A549 (cell line): ENCODE measurements around the gene ANTXR2. TPM values are rescaled to one million over a fixed set of nuclear protein-coding genes. Genes with fewer than 3 reads are reported as not detected.
A peak's percentile ranks its signal among the peaks of the same experiment; 100 is the strongest.
"Not testable (repeated sequence)": the region's sequence is repeated elsewhere in the genome, so short reads cannot be mapped to it uniquely, and the experiment has no call there.

Experiments
- ATAC-seq, 2 experiments: fragments of 200-7000 bp in 1 of 2; fragments of >200 bp in 1 of 2; cut with Nextera tagmentation in 1 of 2; cut with Tn5 transposase in 1 of 2; 3 replicates each; pipeline versions ENCODE4 v1.8.0 to v1.9.1; 2018 to 2020; ENCODE audit warnings: mild to moderate bottlenecking in 1 of 2, moderate library complexity in 1 of 2
- CTCF ChIA-PET: fragments of 300-600 bp; sonication (Branson Sonifier 250); formaldehyde crosslinking; extraction: SDS; loops from one replicate; lab custom pipeline; 2021; ENCODE audit warnings: antibody characterized with exemption, inconsistent platforms; lab: Yijun Ruan, JAX
- POLR2A ChIA-PET: fragments of 350-600 bp; formaldehyde crosslinking; extraction: SDS; loops from one replicate; lab custom pipeline; 2021; ENCODE audit warnings: antibody characterized with exemption, inconsistent platforms; lab: Yijun Ruan, JAX
- DNase-seq, 2 experiments: peaks; one replicate each; pipeline versions ENCODE4 v3.0.0 to v3.0.0-alpha.2; 2011 to 2016; ENCODE audit warnings: low read depth in 1 of 2, low spot score in 1 of 2
- FAIRE-seq: peaks from 2 replicates; lab custom pipeline; 2011; peaks lifted over from hg19 to GRCh38; lab: Jason Lieb, UNC
- H3K27ac ChIP-seq, 2 experiments: fragments of >200 bp; sonication (Bioruptor Twin); formaldehyde crosslinking; 3 replicates each; pipeline ENCODE4 v1.5.1; 2016 to 2017
- H3K4me1 ChIP-seq: fragments of >200 bp; sonication (Bioruptor Twin); formaldehyde crosslinking; 3 replicates; pipeline ENCODE4 v1.6.1; 2016
- H3K4me2 ChIP-seq: fragments of >200 bp; sonication (Bioruptor Twin); formaldehyde crosslinking; 3 replicates; pipeline ENCODE4 v1.6.1; 2016
- H3K4me3 ChIP-seq: fragments of >200 bp; sonication (Bioruptor Twin); formaldehyde crosslinking; 3 replicates; pipeline ENCODE4 v1.5.1; 2016
- H3K9me3 ChIP-seq: fragments of >200 bp; sonication (Bioruptor Twin); formaldehyde crosslinking; 3 replicates; pipeline ENCODE4 v1.6.1; 2016
- CHD2 ChIP-seq: fragments of 150-350 bp; IDR thresholded peaks from 2 replicates; pipeline ENCODE4 v1.6.1; 2014; ENCODE audit warnings: low read length; ENCODE audit not compliant: partially characterized antibody
- HDAC2 ChIP-seq: fragments of 200-600 bp; sonication (generic); IDR thresholded peaks from 2 replicates; pipeline ENCODE4 v1.6.1; 2016
- MYC ChIP-seq: IDR thresholded peaks from 2 replicates; pipeline ENCODE4 v1.6.1; 2012; ENCODE audit warnings: mild to moderate bottlenecking, inconsistent platforms, low read length, improper control_type of control experiment, borderline replicate concordance
- NPAS2 ChIP-seq: fragments of 250-450 bp; sonication (Bioruptor Pico); IDR thresholded peaks from 2 replicates; pipeline ENCODE4 v1.8.0; 2022; ENCODE audit warnings: mild to moderate bottlenecking, moderate library complexity, borderline replicate concordance
- PHF8 ChIP-seq: fragments of 200-600 bp; sonication (generic); IDR thresholded peaks from 2 replicates; pipeline ENCODE4 v1.6.1; 2016; ENCODE audit warnings: low read depth, mild to moderate bottlenecking, antibody characterized with exemption, moderate library complexity, borderline replicate concordance
- POLR2A ChIP-seq: IDR thresholded peaks from 2 replicates; pipeline ENCODE4 v1.6.1; 2012; ENCODE audit warnings: mild to moderate bottlenecking, low read length
- RARB ChIP-seq: fragments of 250-450 bp; sonication (Bioruptor Pico); IDR thresholded peaks from 2 replicates; pipeline ENCODE4 v1.8.0; 2021; ENCODE audit warnings: mild to moderate bottlenecking, moderate library complexity
- RNF2 ChIP-seq: fragments of 200-600 bp; sonication (generic); IDR thresholded peaks from 2 replicates; pipeline ENCODE4 v1.6.1; 2016; ENCODE audit warnings: low read depth, mild to moderate bottlenecking, antibody characterized with exemption, moderate library complexity, borderline replicate concordance
- TP53 ChIP-seq: fragments of 250-450 bp; sonication (Bioruptor Pico); IDR thresholded peaks from 2 replicates; pipeline ENCODE4 v1.5.0; 2021; ENCODE audit warnings: mild to moderate bottlenecking, moderate library complexity
- ZSCAN20 ChIP-seq: fragments of 250-450 bp; sonication (Bioruptor Pico); IDR thresholded peaks from 2 replicates; pipeline ENCODE4 v1.8.0; 2022; ENCODE audit warnings: mild to moderate bottlenecking, moderate library complexity
- WGBS: methylation state at CpG from one replicate; pipeline ENCODE4 v1.1.6; 2017; ENCODE audit errors: missing lambda C conversion rate; 5-methylcytosine and 5-hydroxymethylcytosine counted together
- polyA minus RNA-seq: library from RNA; depleted of rRNA, polyadenylated mRNA; stranded (reverse); fragments of >200 nt; gene quantifications from 2 replicates; pipeline ENCODE4 v1.2.3, GENCODE V29; 2011; rRNA and poly(A)+ RNA removed
- polyA plus RNA-seq, 4 experiments: library from polyadenylated mRNA; depleted of rRNA in 3 of 4; stranded (reverse); fragments of >200 nt; fragmentation: RNase III in 1 of 4; extraction: RNeasy Plus Mini Kit Qiagen cat#74134 plus additional on column Dnase treatment in 1 of 4; gene quantifications; 2 replicates in 3 of 4; 3 replicates in 1 of 4; pipeline ENCODE4 v1.2.3, GENCODE V29; 2011 to 2017
- TF ChIP-seq, protein P1 (sequence below): IDR thresholded peaks from 2 replicates; pipeline ENCODE4 v1.6.1; 2012
- TF ChIP-seq, protein P2 (sequence below): IDR thresholded peaks from 2 replicates; pipeline ENCODE4 v1.6.1; 2012; ENCODE audit warnings: low read depth, borderline replicate concordance
- TF ChIP-seq, protein P3 (sequence below): IDR thresholded peaks from 2 replicates; pipeline ENCODE4 v1.6.1; 2012

ANTXR2 gene
- polyA plus RNA-seq (2011; rRNA removed) (3.0 and 3.7 TPM in 2 replicates), polyA plus RNA-seq (2017; fragmentation: RNase III; extraction: RNeasy Plus Mini Kit Qiagen cat#74134 plus additional on column Dnase treatment) (1.8 to 2.3 TPM (median 2.0 TPM) in 3 replicates), polyA minus RNA-seq (0.95 and 1.1 TPM in 2 replicates)
- 0.16 and 0.17 TPM in 2 replicates for polyA plus RNA-seq (2012; cell fraction: cytosol; rRNA removed)
- polyA plus RNA-seq (2012; cell fraction: nucleus; rRNA removed) = 0.14 and 0.45 TPM in 2 replicates

DNA sequence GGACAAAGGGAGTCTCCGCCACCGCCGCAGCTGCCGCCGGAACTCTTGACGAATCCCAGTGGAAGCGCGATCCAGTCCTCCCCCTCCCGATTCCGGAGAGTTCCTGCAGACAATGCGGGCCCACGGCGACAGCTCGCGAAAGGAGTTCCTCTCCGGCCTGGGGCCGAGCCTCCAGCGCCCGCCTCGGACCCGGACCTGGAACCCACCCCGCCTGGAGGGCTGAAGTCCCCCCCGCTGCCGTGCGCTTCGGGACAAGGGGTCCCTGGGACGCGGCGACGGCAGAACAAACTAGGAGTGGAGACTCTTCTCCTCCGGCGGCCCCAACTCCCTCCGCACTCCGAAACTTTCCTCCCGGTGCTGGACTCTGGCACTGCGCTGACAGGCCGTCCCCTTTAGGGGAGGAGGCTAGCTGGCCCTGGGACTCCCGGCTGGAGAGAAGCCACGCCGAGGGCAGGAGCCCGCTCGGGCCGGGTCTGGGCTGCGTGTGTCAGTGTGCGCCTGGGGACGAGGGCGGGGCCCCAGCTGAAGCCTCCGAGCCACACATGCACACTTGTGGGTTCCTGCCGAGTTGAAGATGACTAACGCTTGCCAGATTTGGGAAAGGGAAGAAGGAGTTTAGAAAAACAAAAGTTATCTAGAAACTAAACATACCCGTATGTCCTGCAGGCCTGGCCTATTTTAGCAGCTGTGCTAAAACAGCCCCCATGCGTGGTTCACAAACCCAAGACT lies at the start of gene ANTXR2:
TSS of gene ANTXR2 (minus strand) at position 486 of the 729 bp plus-strand sequence. CDS start 669 bp downstream, outside the sequence.
- ATAC-seq = peak; percentile 97 to 99
- FAIRE-seq = no peak
- Histone ChIP-seq H3K4me2 (peak within 1 kb of the TSS; percentile 92), H3K9me3 (no peaks in the 10 kb centered on the region), H3K4me1 (peaks cover 12% of the 10 kb centered on the region; the same call in 2 of the 3 replicates), H3K27ac (peak within 1 kb of the TSS; percentile 66 to 91), H3K4me3 (peak within 1 kb of the TSS; percentile 71)
- ChIA-PET POLR2A (no interaction called here), CTCF (no interaction called here)
- TF ChIP-seq POLR2A (peak; percentile 27; the same call in 1 of the 2 replicates), PHF8 (peak; percentile 27; the same call in 1 of the 2 replicates), RNF2 (0 out of 2 replicates have a peak, but pooled peaks have one; percentile 53), RARB (CRISPR knock-in tag) (no peak), MYC (no peak)
- TF ChIP-seq, protein P1, sequence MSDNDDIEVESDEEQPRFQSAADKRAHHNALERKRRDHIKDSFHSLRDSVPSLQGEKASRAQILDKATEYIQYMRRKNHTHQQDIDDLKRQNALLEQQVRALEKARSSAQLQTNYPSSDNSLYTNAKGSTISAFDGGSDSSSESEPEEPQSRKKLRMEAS = peak; percentile 53
- TF ChIP-seq, protein P2, sequence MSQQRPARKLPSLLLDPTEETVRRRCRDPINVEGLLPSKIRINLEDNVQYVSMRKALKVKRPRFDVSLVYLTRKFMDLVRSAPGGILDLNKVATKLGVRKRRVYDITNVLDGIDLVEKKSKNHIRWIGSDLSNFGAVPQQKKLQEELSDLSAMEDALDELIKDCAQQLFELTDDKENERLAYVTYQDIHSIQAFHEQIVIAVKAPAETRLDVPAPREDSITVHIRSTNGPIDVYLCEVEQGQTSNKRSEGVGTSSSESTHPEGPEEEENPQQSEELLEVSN = 0 out of 2 replicates have a peak, but pooled peaks have one; percentile 17
- TF ChIP-seq, protein P3, sequence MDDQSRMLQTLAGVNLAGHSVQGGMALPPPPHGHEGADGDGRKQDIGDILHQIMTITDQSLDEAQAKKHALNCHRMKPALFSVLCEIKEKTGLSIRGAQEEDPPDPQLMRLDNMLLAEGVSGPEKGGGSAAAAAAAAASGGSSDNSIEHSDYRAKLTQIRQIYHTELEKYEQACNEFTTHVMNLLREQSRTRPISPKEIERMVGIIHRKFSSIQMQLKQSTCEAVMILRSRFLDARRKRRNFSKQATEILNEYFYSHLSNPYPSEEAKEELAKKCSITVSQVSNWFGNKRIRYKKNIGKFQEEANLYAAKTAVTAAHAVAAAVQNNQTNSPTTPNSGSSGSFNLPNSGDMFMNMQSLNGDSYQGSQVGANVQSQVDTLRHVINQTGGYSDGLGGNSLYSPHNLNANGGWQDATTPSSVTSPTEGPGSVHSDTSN = no peak
- WGBS = 18% methylated on average over 5 of the region's 52 CpGs
- DNase-seq = peak; percentile 47 to 63

DNA sequence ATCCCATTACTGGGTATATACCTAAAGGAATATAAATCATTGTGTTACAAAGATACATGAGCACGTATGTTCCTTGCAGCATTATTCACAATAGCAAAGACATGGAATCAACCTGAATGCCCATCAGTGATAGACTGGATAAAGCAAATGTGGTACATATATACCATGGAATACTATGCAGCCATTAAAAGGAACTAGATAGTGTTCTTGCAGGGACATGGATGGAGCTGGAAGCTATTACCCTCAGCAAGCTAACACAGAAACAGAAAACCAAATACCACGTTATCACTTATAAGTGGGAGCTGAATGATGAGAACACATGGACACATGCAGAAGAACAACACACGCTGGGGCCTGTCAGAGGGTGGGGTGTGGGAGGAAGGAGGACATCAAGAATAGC lies 48.8 kb upstream of the ANTXR2 start:
- DNase-seq, H3K9me3 ChIP-seq, FAIRE-seq, H3K4me1 ChIP-seq, H3K4me2 ChIP-seq, H3K4me3 ChIP-seq, ATAC-seq, H3K27ac ChIP-seq, POLR2A ChIA-PET: not testable (repeated sequence)
- 53% methylated on average over 3 of the region's 3 CpGs for WGBS
- CTCF ChIA-PET = interaction anchor here (1.5 kb wide), 1 partner anchor 13 kb away, joined by 3 read pairs; no protein-coding TSS in a partner anchor

DNA sequence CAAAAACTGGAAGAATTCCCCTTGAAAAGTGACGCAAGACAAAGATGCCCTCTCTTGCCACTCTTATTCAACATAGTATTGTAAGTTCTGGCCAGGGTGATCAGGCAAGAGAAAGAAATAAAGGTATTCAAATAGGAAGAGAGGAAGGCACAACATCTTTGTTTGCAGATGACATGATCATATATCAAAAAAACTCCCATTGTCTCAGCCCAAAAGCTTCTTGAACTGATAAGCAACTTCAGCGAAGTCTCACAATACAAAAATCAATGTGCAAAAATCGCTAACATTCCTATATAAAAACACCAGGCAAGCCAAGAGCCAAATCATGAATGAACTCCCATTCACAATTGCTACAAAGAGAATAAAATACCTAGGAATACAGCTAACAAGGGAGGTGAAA lies 46.6 kb upstream of the ANTXR2 start:
- 33% methylated on average over 3 of the region's 3 CpGs for WGBS
- H3K27ac ChIP-seq, H3K4me1 ChIP-seq, FAIRE-seq, ATAC-seq, H3K4me3 ChIP-seq, DNase-seq, H3K4me2 ChIP-seq, H3K9me3 ChIP-seq, CTCF ChIA-PET, POLR2A ChIA-PET: not testable (repeated sequence)

DNA sequence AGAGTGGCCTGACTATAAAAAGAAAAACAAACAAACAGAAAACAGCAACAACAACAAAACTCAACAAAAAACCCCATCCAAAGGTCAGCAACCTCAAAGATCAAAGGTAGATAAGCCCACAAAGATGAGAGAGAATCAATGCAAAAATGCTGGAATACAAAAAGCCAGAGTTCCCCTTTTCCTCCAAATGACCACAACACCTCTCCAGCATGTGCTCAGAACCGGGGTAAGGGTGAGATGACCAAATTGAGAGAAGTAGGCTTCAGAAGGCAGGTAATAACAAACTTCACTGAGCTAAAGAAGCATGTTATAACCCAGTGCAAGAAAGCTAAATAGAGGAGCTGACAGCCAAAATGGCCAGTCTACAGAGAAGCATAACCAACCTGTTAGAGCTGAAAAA lies 43.5 kb upstream of the ANTXR2 start:
- H3K4me2 ChIP-seq = no peak overlapping the region
- WGBS = 0% methylated on average over 1 of the region's 1 CpG
- H3K4me1 ChIP-seq = no peaks in the 10 kb centered on the region
- ATAC-seq (no peak), DNase-seq (no peak), FAIRE-seq (no peak)
- CTCF ChIA-PET = no interaction called here
- H3K4me3 ChIP-seq = no peak overlapping the region
- no peaks in the 10 kb centered on the region for H3K9me3 ChIP-seq
- TF ChIP-seq NPAS2 (CRISPR knock-in tag) (no peak), HDAC2 (no peak), MYC (no peak), ZSCAN20 (CRISPR knock-in tag) (no peak), TP53 (CRISPR knock-in tag) (no peak), CHD2 (no peak), POLR2A (no peak)
- TF ChIP-seq, protein P2 = no peak
- no peak overlapping the region for H3K27ac ChIP-seq
- POLR2A ChIA-PET = no interaction called here
